ENCODE results near the gene PLXNC1. TPM values are rescaled to one million over a fixed set of nuclear protein-coding genes. Genes with fewer than 3 reads are reported as not detected.
A peak's percentile ranks its signal among the peaks of the same experiment; 100 is the strongest.

The PLXNC1 gene
- polyA plus RNA-seq, 1 donor (not counting 4 experiments of a cell fraction or from before 2014, with no cell fraction given): 0.17 TPM

GRCh38 chr12:94284046-94284445 lies 135.7 kb downstream of the PLXNC1 start:
- TF ChIP-seq EZH2 (IDR thresholded peaks at IDR 0.05; ENCODE audit: low read length): no peak
- TF ChIP-seq, protein P1, sequence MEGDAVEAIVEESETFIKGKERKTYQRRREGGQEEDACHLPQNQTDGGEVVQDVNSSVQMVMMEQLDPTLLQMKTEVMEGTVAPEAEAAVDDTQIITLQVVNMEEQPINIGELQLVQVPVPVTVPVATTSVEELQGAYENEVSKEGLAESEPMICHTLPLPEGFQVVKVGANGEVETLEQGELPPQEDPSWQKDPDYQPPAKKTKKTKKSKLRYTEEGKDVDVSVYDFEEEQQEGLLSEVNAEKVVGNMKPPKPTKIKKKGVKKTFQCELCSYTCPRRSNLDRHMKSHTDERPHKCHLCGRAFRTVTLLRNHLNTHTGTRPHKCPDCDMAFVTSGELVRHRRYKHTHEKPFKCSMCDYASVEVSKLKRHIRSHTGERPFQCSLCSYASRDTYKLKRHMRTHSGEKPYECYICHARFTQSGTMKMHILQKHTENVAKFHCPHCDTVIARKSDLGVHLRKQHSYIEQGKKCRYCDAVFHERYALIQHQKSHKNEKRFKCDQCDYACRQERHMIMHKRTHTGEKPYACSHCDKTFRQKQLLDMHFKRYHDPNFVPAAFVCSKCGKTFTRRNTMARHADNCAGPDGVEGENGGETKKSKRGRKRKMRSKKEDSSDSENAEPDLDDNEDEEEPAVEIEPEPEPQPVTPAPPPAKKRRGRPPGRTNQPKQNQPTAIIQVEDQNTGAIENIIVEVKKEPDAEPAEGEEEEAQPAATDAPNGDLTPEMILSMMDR (optimal IDR thresholded peaks at IDR 0.05 in 1 of 3, IDR thresholded peaks at IDR 0.05 in 1 of 3, conservative IDR thresholded peaks at IDR 0.05 in 1 of 3; ENCODE audit: extremely low read depth in 1 of 3, insufficient read depth in 2 of 3, low read length in 3 of 3): no peak
- no peaks in the 10 kb centered on the region for H4K20me1 ChIP-seq (ENCODE audit: control insufficient read depth, extremely low read depth, insufficient read depth, low read length)
- dilution Hi-C loops (cut with MboI; ENCODE audit: extremely low pct_ligation_motif_present, low sequenced_read_pairs): no loop called here
- H3K27ac ChIP-seq (ENCODE audit: control insufficient read depth, insufficient read depth, low read length): no peak overlapping the region
- no peaks in the 10 kb centered on the region for H3K9me3 ChIP-seq (ENCODE audit: control insufficient read depth, low read depth, low read length)
- H3K36me3 ChIP-seq (ENCODE audit: control insufficient read depth in 2 of 2, extremely low read depth in 1 of 2, insufficient read depth in 2 of 2, low read length in 2 of 2): no peaks in the 10 kb centered on the region
- no peaks in the 10 kb centered on the region for H3K79me2 ChIP-seq (ENCODE audit: control insufficient read depth, insufficient read depth, low read length)
- H2AFZ ChIP-seq (ENCODE audit: control insufficient read depth, low read length): no peak overlapping the region
- H3K27me3 ChIP-seq (ENCODE audit: control insufficient read depth, extremely low read depth, insufficient read depth, low read length): peaks cover 4% of the 10 kb centered on the region
- H3K4me1 ChIP-seq (ENCODE audit: control insufficient read depth, extremely low read depth, insufficient read depth, low read length): no peaks in the 10 kb centered on the region
- no peak for DNase-seq (ENCODE audit: low read depth, low spot score)
- H3K4me2 ChIP-seq (ENCODE audit: control insufficient read depth, extremely low read depth, insufficient read depth, low read depth, low read length): no peak overlapping the region
- peak; percentile 17 for FAIRE-seq
- no peaks in the 10 kb centered on the region for H3K9me1 ChIP-seq (ENCODE audit: control insufficient read depth, extremely low read depth, insufficient read depth, low read length)
- H3K9ac ChIP-seq (ENCODE audit: control insufficient read depth, extremely low read depth, insufficient read depth, low read length): no peak overlapping the region
- H3K4me3 ChIP-seq (ENCODE audit: control insufficient read depth in 2 of 3, extremely low read depth in 1 of 3, insufficient read depth in 2 of 3, low read depth in 1 of 3, low read length in 3 of 3): no peak overlapping the region

DNA sequence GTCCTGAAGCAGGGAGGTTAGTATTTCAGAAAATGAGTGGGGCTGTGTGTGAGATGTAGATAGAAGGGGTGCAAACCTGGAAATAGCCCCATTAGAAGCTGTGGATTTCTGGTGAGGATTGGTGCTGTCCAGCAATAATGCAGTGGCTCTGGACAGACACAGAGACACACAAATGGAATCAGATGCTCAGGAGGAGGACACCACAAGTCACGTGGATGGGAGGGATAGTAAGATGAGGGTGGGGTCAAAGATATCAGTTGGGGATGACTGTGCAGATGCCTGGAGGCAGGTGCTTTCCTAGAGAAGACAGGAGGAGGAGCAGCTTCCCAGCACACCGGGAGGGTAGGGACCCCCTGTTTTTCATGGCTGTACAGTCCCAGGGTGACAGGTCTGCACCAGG lies 136.5 kb downstream of the PLXNC1 start:
- no peaks in the 10 kb centered on the region for H4K20me1 ChIP-seq (ENCODE audit: control insufficient read depth, extremely low read depth, insufficient read depth, low read length)
- H3K9me1 ChIP-seq (ENCODE audit: control insufficient read depth, extremely low read depth, insufficient read depth, low read length): no peaks in the 10 kb centered on the region
- no peak overlapping the region for H2AFZ ChIP-seq (ENCODE audit: control insufficient read depth, low read length)
- peaks cover 4% of the 10 kb centered on the region for H3K27me3 ChIP-seq (ENCODE audit: control insufficient read depth, extremely low read depth, insufficient read depth, low read length)
- FAIRE-seq (no peak), DNase-seq (ENCODE audit: low read depth, low spot score) (no peak)
- H3K4me1 ChIP-seq (ENCODE audit: control insufficient read depth, extremely low read depth, insufficient read depth, low read length): peaks cover 3% of the 10 kb centered on the region
- no peak overlapping the region for H3K9ac ChIP-seq (ENCODE audit: control insufficient read depth, extremely low read depth, insufficient read depth, low read length)
- H3K36me3 ChIP-seq (ENCODE audit: control insufficient read depth in 2 of 2, extremely low read depth in 1 of 2, insufficient read depth in 2 of 2, low read length in 2 of 2): no peaks in the 10 kb centered on the region
- no peaks in the 10 kb centered on the region for H3K9me3 ChIP-seq (ENCODE audit: control insufficient read depth, low read depth, low read length)
- no peak overlapping the region for H3K4me3 ChIP-seq (ENCODE audit: control insufficient read depth in 2 of 3, extremely low read depth in 1 of 3, insufficient read depth in 2 of 3, low read depth in 1 of 3, low read length in 3 of 3)
- no peak overlapping the region for H3K27ac ChIP-seq (ENCODE audit: control insufficient read depth, insufficient read depth, low read length)
- dilution Hi-C loops (cut with MboI; ENCODE audit: extremely low pct_ligation_motif_present, low sequenced_read_pairs): no loop called here
- H3K4me2 ChIP-seq (ENCODE audit: control insufficient read depth, extremely low read depth, insufficient read depth, low read depth, low read length): no peak overlapping the region
- TF ChIP-seq EZH2 (IDR thresholded peaks at IDR 0.05; ENCODE audit: low read length): no peak
- no peaks in the 10 kb centered on the region for H3K79me2 ChIP-seq (ENCODE audit: control insufficient read depth, insufficient read depth, low read length)

- no peak for TF ChIP-seq EZH2 (IDR thresholded peaks at IDR 0.05; ENCODE audit: low read length)
- TF ChIP-seq, protein P1 (optimal IDR thresholded peaks at IDR 0.05 in 1 of 3, IDR thresholded peaks at IDR 0.05 in 1 of 3, conservative IDR thresholded peaks at IDR 0.05 in 1 of 3; ENCODE audit: extremely low read depth in 1 of 3, insufficient read depth in 2 of 3, low read length in 3 of 3): no peak
- Histone ChIP-seq H2AFZ (ENCODE audit: control insufficient read depth, low read length) (no peak overlapping the region), H3K4me3 (ENCODE audit: control insufficient read depth in 2 of 3, extremely low read depth in 1 of 3, insufficient read depth in 2 of 3, low read depth in 1 of 3, low read length in 3 of 3) (no peak overlapping the region), H3K4me2 (ENCODE audit: control insufficient read depth, extremely low read depth, insufficient read depth, low read depth, low read length) (no peak overlapping the region), H3K27ac (ENCODE audit: control insufficient read depth, insufficient read depth, low read length) (no peak overlapping the region), H3K79me2 (ENCODE audit: control insufficient read depth, insufficient read depth, low read length) (no peaks in the 10 kb centered on the region), H3K27me3 (ENCODE audit: control insufficient read depth, extremely low read depth, insufficient read depth, low read length) (peaks cover 4% of the 10 kb centered on the region), H3K9ac (ENCODE audit: control insufficient read depth, extremely low read depth, insufficient read depth, low read length) (no peak overlapping the region), H3K36me3 (ENCODE audit: control insufficient read depth in 2 of 2, extremely low read depth in 1 of 2, insufficient read depth in 2 of 2, low read length in 2 of 2) (no peaks in the 10 kb centered on the region), H3K4me1 (ENCODE audit: control insufficient read depth, extremely low read depth, insufficient read depth, low read length) (peaks cover 4% of the 10 kb centered on the region), H3K9me3 (ENCODE audit: control insufficient read depth, low read depth, low read length) (no peaks in the 10 kb centered on the region), H4K20me1 (ENCODE audit: control insufficient read depth, extremely low read depth, insufficient read depth, low read length) (no peaks in the 10 kb centered on the region), H3K9me1 (ENCODE audit: control insufficient read depth, extremely low read depth, insufficient read depth, low read length) (no peaks in the 10 kb centered on the region)
- DNase-seq (ENCODE audit: low read depth, low spot score) (no peak), FAIRE-seq (no peak)
- dilution Hi-C loops (cut with MboI; ENCODE audit: extremely low pct_ligation_motif_present, low sequenced_read_pairs): no loop called here
Measured at GRCh38 chr12:94285943-94286582, 137.7 kb downstream of the PLXNC1 start.
